ENCODE results near the gene IPO9.
"Not testable (repeated sequence)": the region's sequence is repeated elsewhere in the genome, so short reads cannot be mapped to it uniquely, and the experiment has no call there.

The IPO9 gene

DNA sequence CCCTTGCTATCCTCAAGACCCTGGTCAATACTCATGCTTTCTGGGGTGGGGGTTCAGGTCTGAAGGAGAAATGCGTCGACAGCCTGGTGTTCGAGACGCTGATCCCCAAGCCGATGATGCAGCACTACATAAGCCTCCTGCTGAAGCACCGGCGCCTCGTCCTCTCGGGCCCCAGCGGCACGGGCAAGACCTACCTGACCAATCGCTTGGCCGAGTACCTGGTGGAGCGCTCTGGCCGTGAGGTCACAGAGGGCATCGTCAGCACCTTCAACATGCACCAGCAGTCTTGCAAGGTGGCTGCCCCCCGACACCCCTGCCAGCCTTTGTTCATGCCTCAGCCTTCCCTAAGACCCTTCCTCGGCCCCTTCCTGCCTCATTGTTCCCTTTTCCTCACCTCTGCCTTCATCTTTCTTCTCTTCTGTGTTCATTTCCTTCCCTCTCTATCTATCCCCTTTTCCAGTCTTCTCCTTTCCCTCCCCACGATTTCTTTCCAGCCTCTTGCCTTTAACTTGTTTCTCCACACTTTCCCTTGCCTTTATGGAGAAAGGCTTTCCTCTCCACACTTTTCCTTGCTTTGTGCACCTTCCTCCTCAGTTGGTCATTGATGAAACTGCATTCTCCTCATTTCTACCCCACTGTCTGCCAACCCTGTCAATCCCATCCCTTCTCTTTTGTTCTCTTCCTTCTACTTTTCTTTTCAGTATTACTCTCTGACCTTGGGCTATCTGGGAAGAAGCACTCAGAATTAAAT is 18.3 kb upstream of the IPO9 start:
- DNase-seq, result no peak

DNA sequence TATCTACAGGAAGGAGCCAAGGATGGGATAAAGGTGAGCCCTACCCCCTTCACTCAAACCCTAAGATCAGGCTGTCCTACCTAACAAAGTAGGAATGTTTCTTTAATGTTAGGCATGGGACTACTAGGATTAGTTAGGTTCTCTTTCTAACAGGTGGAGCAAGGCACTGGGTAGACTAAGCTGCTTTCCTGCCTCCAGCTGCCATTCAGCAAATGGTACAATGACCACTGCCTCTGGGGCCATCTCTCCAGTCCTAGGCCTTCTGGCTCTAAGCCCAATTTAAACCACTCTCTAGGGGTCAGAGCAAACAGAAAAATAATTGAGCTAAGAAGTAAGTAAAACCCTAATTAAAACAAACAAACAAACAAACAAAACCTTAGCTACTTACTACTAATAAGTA is 15.7 kb upstream of the IPO9 start:
- no peak for DNase-seq

DNA sequence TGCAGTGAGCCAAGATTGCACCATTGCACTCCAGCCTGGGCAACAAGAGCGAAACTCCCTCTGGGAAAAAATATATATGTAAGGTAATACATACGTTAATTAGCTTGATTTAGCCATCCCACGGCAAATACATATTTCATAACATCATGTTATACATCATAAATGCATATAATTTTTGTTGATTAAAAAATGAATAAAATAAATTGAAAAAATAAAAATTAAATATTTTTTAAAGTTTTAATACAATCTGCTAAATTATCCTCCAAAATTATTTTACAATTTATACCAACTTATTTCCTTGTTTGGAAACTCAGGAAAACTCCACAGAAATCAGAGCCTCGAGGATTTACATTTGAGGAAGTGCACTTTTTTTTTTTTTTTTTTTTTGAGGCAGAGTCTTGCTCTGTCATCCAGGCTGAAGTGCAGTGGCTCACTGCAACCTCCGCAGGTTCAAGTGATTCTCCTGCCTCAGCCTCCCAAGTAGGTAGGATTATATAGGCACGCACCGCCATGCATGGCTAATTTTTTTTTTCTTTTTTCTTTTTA is 12.6 kb upstream of the IPO9 start:
- no peak for DNase-seq

DNA sequence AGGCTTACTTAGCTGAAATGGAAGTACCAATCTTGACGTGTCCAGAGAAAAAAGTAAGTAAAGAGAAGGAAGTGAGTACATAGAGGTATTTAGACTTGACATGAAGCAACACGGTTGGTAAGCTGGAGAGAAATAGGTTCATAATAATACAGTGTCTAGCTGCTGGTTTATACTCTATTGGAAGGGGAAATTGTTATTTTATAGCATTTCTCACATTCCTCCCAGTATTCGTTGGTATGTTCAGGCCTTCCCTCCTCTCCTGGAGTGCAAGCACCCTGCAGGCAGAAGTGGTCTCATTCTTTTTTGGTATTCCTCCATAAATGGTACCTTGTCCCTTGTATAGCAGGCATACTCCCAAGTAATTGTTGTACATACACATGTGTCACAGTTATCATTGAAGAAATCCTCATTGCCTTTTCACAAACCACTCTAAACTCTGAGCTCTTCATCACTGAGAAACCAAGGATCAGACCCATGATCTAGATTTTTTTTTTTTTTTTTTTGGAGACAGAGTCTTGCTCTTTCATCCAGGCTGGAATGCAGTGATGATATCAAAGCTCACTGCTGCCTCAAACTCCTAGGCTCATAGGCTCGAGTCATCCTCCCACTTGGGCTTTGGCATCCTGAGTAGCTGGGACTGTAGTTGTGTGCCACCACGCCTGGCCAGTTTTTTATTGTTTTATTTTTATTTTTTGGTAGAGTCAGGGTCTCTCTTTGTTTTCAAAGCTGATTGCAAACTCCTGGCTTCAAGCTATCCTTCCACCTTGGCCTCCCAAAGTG is 9.8 kb upstream of the IPO9 start:
- DNase-seq, result no peak

DNA sequence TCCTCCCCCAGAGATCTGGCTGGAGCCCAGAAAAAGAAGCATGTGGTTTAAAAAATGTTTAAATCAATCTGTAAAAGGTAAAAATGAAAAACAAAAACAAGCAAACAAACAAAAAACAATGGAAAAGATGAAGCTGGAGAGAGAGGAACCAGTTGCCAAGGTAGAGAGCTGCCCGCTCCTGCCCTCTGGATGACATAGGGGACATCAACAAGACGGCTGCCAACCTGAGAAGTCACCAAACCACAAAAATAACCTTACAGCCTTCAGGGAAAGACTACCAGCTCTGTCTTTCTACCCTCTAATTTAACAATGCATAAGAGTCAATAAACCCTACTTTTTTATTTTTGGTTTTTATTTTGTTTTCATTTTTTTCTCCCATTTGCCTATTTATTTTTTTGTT is 8.5 kb upstream of the IPO9 start:
- DNase-seq, result no peak

DNA sequence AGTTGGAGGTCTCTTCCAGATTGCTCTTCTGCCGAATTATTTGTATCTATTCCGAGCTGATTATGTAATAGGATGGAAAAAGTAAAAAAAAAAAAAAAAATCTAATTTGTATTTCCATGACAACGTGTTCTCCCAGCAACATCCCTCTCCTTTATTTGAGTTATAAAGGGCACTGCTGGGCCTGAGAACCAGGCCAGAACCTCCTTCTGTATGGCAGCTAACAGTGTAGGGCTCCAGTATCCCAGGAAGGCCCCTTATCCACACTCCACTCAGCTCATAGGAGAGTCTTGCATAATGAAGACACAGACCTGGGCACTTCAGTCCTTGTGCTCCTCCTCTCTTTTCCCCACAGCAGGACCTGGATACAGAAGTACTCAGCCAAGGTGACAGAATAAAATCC is 3.7 kb upstream of the IPO9 start:
- no peak for DNase-seq

DNA sequence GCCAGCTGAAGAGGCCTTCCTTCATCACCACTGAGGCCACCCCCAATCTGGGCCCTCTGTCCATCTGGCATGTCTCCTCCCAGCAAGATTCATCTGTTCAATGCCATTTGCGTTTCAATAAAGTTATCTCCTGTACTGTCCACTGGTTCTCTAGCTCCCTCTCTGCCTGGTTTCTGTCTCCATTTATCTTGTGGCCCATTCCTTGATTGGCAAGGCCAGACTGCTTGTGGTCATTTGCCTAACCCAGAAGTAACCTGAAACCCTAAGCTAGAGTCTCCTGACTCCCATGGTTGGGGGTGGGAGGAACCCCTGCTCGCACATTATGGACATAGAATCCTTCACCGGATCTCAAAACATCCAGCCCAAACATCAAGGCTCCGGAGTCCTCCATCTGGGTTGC is 2.1 kb upstream of the IPO9 start:
- no peak for DNase-seq

DNA sequence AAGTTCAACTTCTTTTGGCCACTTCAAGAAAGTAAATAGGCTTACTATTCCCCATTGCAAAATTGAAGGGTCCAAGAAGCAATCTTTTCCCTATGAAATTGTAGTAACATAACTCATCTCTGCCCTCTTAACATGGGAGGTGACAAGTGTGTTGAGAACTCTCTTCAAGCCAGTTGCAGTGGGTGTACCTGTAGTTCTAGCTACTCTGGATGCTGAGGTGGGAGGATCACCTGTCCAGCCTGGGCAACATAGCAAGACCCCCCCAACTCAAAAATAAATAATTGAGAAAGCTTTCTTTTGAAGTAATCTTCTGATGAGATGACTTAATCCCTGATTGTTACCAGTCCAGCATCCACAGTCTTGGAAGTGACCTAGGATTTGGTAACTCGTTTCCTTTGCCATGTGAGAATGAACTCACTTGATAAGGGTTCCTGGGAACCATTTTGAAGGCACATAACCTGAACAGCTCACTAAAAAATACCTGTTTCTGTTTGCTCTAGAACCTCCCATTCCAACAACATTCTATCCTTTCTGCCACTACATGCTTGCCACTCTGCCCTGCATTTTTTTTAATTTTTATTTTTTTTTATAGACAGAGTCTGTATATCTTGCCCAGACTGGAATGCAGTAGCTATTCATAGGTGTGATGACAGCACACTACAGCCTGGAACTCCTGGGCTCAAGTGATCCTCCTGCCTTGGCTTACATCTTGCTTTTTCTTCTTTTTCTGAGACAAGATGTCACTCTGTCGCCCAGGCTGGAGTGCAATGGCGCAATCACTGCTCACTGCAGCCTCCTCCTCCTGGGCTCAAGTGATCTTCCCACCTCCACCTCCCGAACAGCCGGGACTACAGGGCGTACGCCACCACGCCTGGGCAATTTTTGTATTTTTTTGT is 1.4 kb upstream of the IPO9 start:
- no peak for DNase-seq

DNA sequence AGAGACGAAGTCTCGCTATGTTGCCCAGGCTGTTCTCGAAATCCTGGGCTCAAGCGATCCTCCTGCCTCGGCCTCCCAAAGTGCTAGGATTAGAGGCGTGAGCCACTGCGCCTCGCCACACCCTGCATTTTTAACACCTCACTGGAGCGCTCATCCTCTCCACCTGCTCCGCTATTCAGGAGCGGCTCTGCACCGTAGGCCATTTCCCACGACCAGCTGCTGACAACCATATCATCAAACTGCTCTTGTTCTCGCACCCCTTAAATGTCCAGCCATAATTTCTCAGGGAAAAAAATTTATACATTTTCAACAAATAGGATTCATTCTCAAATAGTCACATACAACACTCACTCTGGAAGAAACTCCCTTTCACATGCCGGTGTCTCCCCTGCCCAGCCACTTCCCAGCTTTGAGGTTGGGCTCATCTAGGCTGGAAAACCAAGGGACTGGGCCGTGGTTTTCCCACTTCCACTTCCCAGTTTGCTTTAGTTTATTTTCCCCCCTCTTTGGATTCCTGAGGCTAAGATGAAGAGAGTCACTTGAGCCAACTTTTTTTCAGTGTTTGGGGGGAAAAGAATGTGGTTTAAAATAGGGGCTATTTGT is 639 bp upstream of the IPO9 start:
- no peak for DNase-seq

DNA sequence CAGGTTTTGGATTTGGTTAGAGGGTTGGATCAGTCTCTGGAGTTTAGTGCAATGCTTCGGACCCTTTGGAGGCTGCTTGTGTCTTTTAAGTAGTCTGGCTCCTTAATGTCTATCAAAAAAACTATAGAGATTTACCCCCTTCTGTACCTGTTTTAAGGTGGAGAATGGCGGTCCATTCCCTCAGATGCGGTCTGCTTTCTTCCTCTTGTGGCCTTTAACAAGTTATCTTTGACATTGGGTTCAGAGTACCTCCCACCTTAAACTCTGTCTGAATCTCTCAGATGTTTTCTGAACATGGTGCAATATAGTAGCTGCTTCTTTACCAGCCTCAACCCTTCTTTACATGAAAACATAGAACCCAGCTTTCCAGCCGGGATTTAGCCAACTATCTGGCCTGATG is 2.4 kb downstream of the IPO9 start:
- DNase-seq, result no peak

DNA sequence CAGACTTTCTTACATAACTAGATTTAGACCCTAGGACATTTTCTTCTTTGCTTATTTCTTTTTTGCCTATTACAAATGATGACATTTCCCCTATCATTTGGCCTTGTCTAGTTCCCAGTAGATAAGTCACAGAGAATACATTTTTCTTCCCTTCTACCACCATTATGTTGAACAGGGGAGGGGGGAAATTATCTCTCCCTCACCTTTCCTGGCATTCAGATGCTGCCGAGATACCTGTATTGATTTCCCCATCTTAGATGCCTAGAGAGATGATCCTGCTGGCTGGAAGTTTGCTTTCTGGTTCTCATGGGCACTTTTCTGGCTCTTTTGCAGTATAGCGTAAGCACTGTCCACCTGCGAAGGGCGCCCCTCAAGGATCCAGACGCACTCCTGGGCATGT is 5.7 kb downstream of the IPO9 start:
- no peak for DNase-seq

DNA sequence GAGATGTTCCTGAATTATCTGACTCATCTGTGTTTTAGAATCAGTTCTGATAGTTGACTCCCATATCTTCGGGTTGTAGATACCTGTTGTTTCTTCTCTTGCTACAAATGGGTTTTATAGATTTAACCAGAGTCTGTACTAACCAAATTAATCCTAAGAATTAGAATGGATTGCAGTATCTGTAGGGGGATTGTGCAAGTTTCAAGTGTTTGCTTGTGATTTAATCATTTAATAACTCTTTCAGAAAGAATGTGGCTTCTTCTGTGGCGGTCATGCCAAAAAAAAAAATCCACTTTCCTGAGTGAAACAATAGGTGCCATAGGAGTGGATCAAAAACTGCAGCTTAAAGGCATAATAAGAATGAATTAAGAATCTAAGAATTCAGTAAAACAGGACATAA is 9.4 kb downstream of the IPO9 start:
- no peak for DNase-seq

DNA sequence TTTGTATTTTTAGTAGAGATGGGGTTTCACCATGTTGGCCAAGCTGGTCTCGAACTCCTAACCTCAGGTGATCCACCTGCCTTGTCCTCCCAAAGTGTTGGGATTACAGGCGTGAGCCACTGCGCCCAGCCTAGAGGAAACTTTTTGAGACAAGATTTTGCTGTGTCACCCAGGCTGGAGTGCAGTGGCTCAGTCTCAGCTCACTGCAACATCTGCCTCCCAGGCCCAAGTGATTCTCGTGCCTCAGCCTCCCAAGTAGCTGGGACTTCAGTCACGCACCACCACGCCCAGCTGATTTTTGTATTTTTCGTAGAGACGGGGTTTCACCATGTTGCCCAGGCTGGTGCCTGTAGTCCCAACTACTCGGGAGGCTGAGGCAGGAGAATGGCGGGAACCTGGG is 10.1 kb downstream of the IPO9 start:
- DNase-seq, result not testable (repeated sequence)

DNA sequence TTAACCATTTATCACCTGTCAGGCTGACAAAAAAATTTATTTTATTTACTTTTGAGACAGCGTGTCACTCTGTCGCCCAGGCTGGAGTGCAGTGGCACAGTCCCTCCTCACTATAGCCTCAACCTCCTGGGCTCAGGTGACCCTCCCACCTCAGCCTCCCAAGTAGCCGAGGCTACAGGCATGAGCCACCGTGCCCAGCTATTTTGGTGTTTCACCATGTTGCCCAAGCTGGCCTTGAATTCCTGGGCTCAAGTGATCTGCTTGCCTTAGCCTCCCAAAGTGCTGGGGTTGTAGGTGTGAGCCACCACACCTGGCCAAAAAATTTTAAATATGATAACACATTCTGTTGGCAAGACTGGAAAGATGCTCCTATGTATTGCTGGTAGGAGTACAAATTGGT is 11.1 kb downstream of the IPO9 start:
- no peak for DNase-seq

DNA sequence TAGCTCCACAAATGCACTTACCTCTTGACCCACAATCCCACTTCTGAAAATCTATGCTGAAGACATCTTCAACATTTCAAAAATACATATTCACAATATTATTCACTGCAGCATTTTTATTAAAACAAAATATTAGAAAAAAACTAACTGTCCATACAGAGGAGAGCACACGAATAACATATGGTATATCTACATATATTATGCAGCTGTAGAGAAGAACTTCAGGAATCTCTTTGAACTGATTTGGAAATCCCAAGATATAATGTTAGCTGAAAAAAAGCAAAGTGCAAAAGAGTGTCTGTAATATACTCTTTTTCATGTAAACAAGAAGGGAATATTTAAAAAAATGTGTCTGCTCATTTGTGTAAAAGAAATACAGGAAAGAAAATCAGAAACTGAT is 11.5 kb downstream of the IPO9 start:
- no peak for DNase-seq

DNA sequence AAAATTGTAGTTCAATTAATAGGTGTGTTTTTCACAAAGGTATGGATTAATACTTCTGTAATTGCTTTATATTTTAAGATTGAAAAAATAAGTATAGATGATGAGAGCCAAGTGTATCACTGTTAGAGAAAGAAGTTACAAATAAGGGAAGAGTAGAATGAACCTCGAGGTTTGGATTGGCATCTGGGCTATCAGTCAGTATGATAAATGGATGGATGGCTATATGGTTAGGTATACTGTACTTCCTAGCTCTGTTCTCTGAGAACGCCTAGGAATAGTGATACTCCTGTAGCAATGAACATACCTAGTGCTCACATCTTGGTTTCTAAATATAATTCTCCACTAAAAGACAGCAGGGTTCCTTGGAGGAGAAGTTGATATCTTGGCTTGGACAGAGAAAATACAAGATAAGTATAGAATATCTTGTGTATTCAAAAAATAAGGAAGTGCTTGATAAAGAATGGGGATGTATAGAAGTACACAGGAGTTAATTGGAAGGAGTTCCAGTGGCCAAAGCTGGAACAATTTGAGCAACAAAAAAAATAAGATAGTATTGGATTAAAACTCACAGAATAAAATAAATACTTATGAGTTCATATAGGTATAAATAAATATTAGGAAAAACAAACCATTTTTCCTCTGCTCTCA is 12.4 kb downstream of the IPO9 start:
- no peak for DNase-seq

DNA sequence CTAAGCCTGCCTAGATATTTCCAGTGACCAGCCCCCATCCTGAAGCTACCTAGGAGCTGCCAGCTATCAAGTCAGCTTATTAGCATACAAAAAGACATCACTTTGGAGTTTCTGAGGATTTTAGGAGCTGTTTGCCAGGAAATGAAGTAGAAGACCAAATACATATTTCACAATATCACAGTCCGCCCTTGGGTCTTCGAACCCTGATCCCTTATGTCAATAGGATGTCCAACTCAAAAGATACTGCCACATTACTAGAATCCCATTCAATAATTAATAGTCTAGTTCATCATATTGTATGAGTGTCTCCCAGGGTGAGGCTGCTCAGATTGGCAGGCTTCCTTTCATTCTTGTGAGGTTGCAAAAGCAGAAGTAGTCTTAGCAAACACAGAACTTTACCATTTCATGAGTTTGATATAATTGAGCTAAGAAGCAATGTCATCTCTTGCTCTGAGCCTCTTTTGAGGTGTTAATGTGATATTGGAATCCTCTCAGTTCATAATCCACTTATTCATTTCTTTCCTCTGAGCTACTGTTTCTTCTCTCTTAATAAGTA is 13.6 kb downstream of the IPO9 start:
- DNase-seq, result no peak

DNA sequence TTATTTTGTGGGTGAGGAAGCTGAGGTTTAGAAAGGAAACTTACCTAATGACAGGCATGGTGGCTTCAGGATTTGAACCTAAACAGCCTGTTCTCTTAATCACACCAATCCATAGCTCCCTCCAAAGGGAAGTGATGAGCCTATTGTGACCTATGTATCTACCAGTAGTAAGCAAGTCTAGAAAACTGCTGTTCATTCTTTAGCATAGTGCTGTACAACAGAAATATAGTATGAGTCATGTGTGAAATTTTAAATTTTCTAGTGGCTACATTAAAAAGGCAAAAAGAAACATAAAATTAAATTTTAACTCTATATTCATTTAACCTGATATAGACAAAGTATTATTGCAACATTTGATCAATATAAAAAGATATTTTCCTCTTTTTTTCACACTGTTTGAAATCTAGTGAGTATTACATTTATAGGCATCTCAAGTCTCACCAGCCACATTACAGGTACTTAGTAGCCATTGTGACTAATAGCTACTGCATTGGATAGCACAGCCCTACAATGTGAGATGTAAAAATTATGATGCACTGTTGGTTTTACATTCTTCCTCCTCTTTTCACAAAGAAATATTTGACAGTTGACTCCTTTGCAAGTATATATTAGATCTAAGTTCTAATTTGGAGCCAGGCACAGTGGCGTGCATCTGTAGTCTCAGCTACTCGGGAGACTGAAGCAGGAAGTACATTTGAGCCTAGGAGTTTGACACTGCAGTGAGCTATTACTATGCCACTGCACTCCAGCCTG is 16.6 kb downstream of the IPO9 start:
- DNase-seq, result no peak

DNA sequence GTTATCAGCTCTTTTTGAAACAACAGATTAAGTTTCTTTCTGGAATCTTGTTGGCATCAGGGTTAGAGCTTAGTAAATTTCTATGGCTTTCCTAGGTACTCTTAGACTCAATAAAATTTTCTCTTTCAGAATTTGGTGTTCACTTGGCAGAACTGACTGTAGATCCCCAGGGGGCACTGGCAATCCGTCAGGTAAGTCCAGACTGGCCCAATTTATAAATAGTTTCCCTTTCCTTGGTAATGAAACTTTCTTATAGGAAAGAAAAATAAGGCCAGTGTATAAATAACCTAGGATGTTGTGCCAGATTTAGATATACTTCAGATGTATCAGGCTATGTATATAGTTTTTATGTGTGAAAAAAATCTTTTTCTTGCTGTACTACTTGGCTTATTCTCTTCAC is 18.2 kb downstream of the IPO9 start:
- DNase-seq, result no peak

DNA sequence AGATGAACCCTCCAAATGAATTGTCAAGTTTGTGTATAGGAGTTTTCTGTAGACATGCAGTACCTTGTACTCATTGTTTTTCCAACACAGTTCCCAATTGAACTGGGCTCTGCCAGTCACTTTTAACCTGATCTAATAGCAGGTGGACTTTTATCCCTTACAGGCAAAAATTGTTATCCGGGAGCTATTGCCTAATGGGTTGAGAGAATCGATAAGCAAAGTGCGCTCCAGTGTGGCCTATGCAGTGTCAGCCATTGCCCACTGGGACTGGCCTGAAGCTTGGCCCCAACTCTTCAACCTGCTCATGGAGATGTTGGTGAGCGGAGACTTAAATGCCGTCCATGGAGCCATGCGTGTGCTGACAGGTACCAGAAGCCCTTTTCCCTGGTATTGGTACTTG is 19.3 kb downstream of the IPO9 start:
- no peak for DNase-seq

DNA sequence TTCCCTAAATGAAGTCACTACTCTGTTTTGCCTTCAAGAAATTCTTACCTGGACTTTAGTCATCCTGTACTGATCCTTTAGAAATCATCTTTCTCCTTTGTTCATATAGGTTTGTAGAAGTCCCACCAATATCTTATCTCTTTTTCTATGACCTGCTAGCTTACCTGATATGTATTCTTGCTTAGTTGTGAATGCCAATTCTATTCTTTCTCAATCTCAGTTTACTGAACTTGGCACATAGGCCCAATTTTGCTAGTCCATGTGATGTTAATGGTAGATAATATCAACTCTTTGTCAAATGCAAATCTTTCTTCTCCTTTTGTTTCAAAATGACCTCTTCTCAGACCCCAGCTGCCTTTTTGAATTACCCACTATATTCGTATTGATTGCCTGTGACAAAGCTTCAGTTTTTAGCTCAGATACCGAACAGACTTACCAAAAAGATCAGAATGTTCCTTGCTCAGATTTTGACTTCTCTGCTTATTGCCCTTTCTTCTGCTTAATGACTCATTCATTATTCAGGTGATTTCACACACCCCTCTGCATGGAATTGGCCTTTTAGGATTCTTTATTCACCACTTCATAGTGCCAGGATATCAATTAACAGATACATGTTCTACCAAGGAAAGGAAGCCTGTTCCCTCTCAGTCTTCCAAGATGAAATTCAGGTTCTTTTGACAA is 20.6 kb downstream of the IPO9 start:
- DNase-seq, result no peak
